ENCODE data around the gene THEM5. TPM values are rescaled to one million over a fixed set of nuclear protein-coding genes. Genes with fewer than 3 reads are reported as not detected.

THEM5 gene
- total and polyA plus RNA-seq, 10 of the 15 experiments (the other 5 are each of a cell fraction or from before 2014, with no cell fraction given) = 0.16 TPM; not detected in 9

DNA sequence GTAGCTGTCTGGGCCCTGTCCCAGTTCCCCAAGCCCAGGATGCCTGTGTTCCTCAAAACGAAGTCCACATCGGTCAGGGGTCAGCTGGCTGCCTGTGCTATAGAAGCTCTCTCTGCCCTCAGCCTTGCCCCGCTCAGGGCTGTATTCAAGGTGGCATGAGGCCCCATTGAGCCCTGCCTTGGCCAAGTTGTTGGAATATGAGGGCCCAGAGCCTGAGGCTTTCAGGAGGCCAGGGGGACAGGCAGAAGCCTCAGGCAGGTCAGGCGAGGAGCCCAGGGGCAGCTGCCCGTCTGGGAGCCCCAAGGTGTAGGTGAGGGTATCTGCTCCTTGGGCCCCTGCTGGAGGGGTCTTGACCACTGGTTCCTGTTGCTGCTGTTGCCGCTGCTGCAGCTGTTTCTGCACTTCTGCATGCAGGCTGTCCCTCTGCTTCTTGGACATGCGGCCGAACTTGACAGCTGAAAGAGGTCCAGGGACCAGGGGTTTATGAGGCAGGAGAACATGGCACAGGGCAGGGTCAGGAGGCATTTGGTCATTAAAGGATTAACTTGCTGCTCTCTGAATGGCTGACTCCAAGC lies 38.5 kb downstream of the THEM5 start:
- no peak overlapping the region for H3K4me3 ChIP-seq
- no peak overlapping the region for H3K27ac ChIP-seq (ENCODE audit: control insufficient read depth, insufficient read depth)
- in situ Hi-C loops (cut with MboI) (no loop called here), intact Hi-C loops (cut with micrococcal nuclease; ENCODE audit: unreplicated experiment) (no loop called here)
- TF ChIP-seq CREB1 (IDR thresholded peaks at IDR 0.05; ENCODE audit: low read depth) (no peak), SUPT20H (IDR thresholded peaks at IDR 0.05; ENCODE audit: borderline replicate concordance, control insufficient read depth, low read depth, low read length) (no peak), SPI1 (IDR thresholded peaks at IDR 0.05; ENCODE audit: borderline replicate concordance, insufficient read depth, low read depth, low read length) (no peak), STAT3 (IDR thresholded peaks at IDR 0.05; ENCODE audit: low read depth, low read length) (no peak), JUND (IDR thresholded peaks at IDR 0.05; ENCODE audit: low read depth, low read length) (no peak), TCF12 (IDR thresholded peaks at IDR 0.05; ENCODE audit: low read depth, low read length) (no peak), HDAC6 (IDR thresholded peaks at IDR 0.05; ENCODE audit: unreplicated experiment) (no peak), NR2C2 (IDR thresholded peaks at IDR 0.05; ENCODE audit: borderline replicate concordance, control insufficient read depth, insufficient read length, low read depth) (no peak), SREBF2 (IDR thresholded peaks at IDR 0.05; ENCODE audit: low read length) (no peak), SMC3 (IDR thresholded peaks at IDR 0.05; ENCODE audit: borderline replicate concordance, low read length) (no peak), FOXM1 (IDR thresholded peaks at IDR 0.05; ENCODE audit: low read depth, low read length) (no peak), RELA (IDR thresholded peaks at IDR 0.05; ENCODE audit: borderline replicate concordance, partially characterized antibody) (no peak), TCF3 (IDR thresholded peaks at IDR 0.05; ENCODE audit: borderline replicate concordance, insufficient read depth, low read depth, low read length) (no peak), SUZ12 (IDR thresholded peaks at IDR 0.05; ENCODE audit: unreplicated experiment) (no peak), CTCF (IDR thresholded peaks at IDR 0.05 in 2 of 3, conservative IDR thresholded peaks at IDR 0.05 in 1 of 3; ENCODE audit: control insufficient read depth in 2 of 3, extremely low read depth in 1 of 3, insufficient read depth in 1 of 3, low read depth in 3 of 3, low read length in 3 of 3) (no peak), SMARCA5 (IDR thresholded peaks at IDR 0.05) (no peak), ZBTB33 (IDR thresholded peaks at IDR 0.05) (no peak), MYC (IDR thresholded peaks at IDR 0.05; ENCODE audit: insufficient read depth, insufficient read length, insufficient replicate concordance, low read length, severe bottlenecking) (no peak), RB1 (IDR thresholded peaks at IDR 0.05; ENCODE audit: borderline replicate concordance) (no peak)
- no peaks in the 10 kb centered on the region for H3K9me3 ChIP-seq (replicated peaks; ENCODE audit: control insufficient read depth, insufficient read depth, low read length)
- RAD21 ChIA-PET (ENCODE audit: unreplicated experiment) = no interaction called here
- POLR2A ChIA-PET = no interaction called here
- no TSS peak for BruUV-seq (replicated peaks)
- no peak overlapping the region for H2AFZ ChIP-seq (ENCODE audit: control insufficient read depth, low read depth, low read length)
- CTCF ChIA-PET = no interaction called here
- no peaks in the 10 kb centered on the region for H3K79me2 ChIP-seq (ENCODE audit: control insufficient read depth, insufficient read depth, low read length)
- SMC1A ChIA-PET (ENCODE audit: uncharacterized antibody, unreplicated experiment) = no interaction called here
- DNase-seq (ENCODE audit: low read depth, low spot score) (no peak), ATAC-seq (no peak), FAIRE-seq (no peak)
- H3K4me2 ChIP-seq (ENCODE audit: control insufficient read depth, insufficient read depth) = no peak overlapping the region
- 22% methylated on average over 8 of the region's 8 CpGs for WGBS (ENCODE audit: insufficient coverage, insufficient replicate concordance, low lambda C conversion rate, missing lambda C conversion rate)
- H3K27me3 ChIP-seq (replicated peaks in 1 of 2; ENCODE audit: control insufficient read depth in 2 of 2, insufficient read depth in 2 of 2, low read length in 1 of 2) = peaks cover 0 to 4% of the 10 kb centered on the region in 2 experiments; a peak in 2 of 4 replicates
- H3K9ac ChIP-seq (ENCODE audit: control insufficient read depth, insufficient read depth, low read length) = no peak overlapping the region
- no peaks in the 10 kb centered on the region for H3K4me1 ChIP-seq (ENCODE audit: control insufficient read depth, insufficient read depth, low read length)
- H3K36me3 ChIP-seq (ENCODE audit: control insufficient read depth in 2 of 2, insufficient read depth in 2 of 2, low read length in 1 of 2) = no peaks in the 10 kb centered on the region
- H4K20me1 ChIP-seq (ENCODE audit: control insufficient read depth, insufficient read depth) = no peaks in the 10 kb centered on the region

All from GM12878 (cell line).